A549 (cell line): ENCODE results near the gene CHAD.

ENCODE experiments used
- CHD2 ChIP-seq: fragments of 150-350 bp; IDR thresholded peaks from 2 replicates; pipeline ENCODE4 v1.6.1; 2014; ENCODE audit warnings: low read length; ENCODE audit not compliant: partially characterized antibody
- CHD4 ChIP-seq: fragments of 200-600 bp; sonication (generic); IDR thresholded peaks from 2 replicates; pipeline ENCODE4 v1.6.1; 2016; ENCODE audit warnings: antibody characterized with exemption, mild to moderate bottlenecking, borderline replicate concordance
- CTCF ChIP-seq: fragments of >200 bp; sonication (Bioruptor Twin); formaldehyde crosslinking; IDR thresholded peaks from 3 replicates; pipeline ENCODE4 v1.5.1; 2016
- EP300 ChIP-seq, 2 experiments: fragments of >200 bp; sonication (Bioruptor Twin); formaldehyde crosslinking; IDR thresholded peaks; 2 replicates in 1 of 2; 3 replicates in 1 of 2; pipeline ENCODE4 v1.6.1; 2016 to 2017
- MAFK ChIP-seq: fragments of 450-650 bp; IDR thresholded peaks from 2 replicates; pipeline ENCODE4 v1.6.1; 2014; ENCODE audit not compliant: partially characterized antibody
- NFE2L2 ChIP-seq: fragments of 150-350 bp; conservative IDR thresholded peaks from 2 replicates; pipeline ENCODE4 v1.6.1; 2014; ENCODE audit warnings: low read length
- POLR2A ChIP-seq: IDR thresholded peaks from 2 replicates; pipeline ENCODE4 v1.6.1; 2012; ENCODE audit warnings: mild to moderate bottlenecking, low read length
- RAD21 ChIP-seq, 2 experiments: fragments of >200 bp in 1 of 2; sonication (Bioruptor Twin) in 1 of 2; formaldehyde crosslinking in 1 of 2; IDR thresholded peaks in 1 of 2; conservative IDR thresholded peaks in 1 of 2; 2 replicates in 1 of 2; 3 replicates in 1 of 2; pipeline ENCODE4 v1.6.1; 2012 to 2018; ENCODE audit warnings: inconsistent platforms in 1 of 2
- REST ChIP-seq: fragments of 200-600 bp; sonication (generic); IDR thresholded peaks from 2 replicates; pipeline ENCODE4 v1.6.1; 2016; ENCODE audit warnings: antibody characterized with exemption, mild to moderate bottlenecking, moderate library complexity
- RFX5 ChIP-seq: fragments of 450-650 bp; IDR thresholded peaks from 2 replicates; pipeline ENCODE4 v1.7.1; 2014; ENCODE audit warnings: antibody characterized with exemption, mild to moderate bottlenecking, moderate library complexity
- SMC3 ChIP-seq: fragments of >200 bp; sonication (Bioruptor Twin); formaldehyde crosslinking; IDR thresholded peaks from 3 replicates; pipeline ENCODE4 v1.6.1; 2018; ENCODE audit warnings: inconsistent platforms
- SREBF2 ChIP-seq: fragments of 450-650 bp; IDR thresholded peaks from 2 replicates; pipeline ENCODE4 v1.6.1; 2014; ENCODE audit warnings: mild to moderate bottlenecking, moderate library complexity
- TP53 ChIP-seq: fragments of 250-450 bp; sonication (Bioruptor Pico); IDR thresholded peaks from 2 replicates; pipeline ENCODE4 v1.5.0; 2021; ENCODE audit warnings: mild to moderate bottlenecking, moderate library complexity

GRCh38 chr17:50502301-50502990 lies 33.8 kb upstream of the CHAD start:
- TF ChIP-seq SMC3: no peak
- TF ChIP-seq RFX5: no peak
- TF ChIP-seq CTCF: no peak
- TF ChIP-seq CHD2: no peak
- no peak for TF ChIP-seq REST
- TF ChIP-seq RAD21 (conservative IDR thresholded peaks at IDR 0.05 in 1 of 2, IDR thresholded peaks at IDR 0.05 in 1 of 2): no peak
- TF ChIP-seq SREBF2: no peak
- no peak for TF ChIP-seq EP300 (IDR thresholded peaks at IDR 0.05)
- TF ChIP-seq POLR2A: no peak
- no peak for TF ChIP-seq TP53 (CRISPR knock-in tag)
- TF ChIP-seq NFE2L2: no peak
- TF ChIP-seq MAFK: no peak
- no peak for TF ChIP-seq CHD4
